GM19324 (cell line): Measurements from ENCODE around the gene SLAMF1.
A peak's percentile ranks its signal among the peaks of the same experiment; 100 is the strongest.
"Not testable (repeated sequence)": the region's sequence is repeated elsewhere in the genome, so short reads cannot be mapped to it uniquely, and the experiment has no call there.

Experiments used
- ATAC-seq: cut with Tn5 transposase; IDR thresholded peaks from one replicate; pipeline ENCODE4 v1.9.1; 2021; ENCODE audit warnings: mild to moderate bottlenecking, moderate library complexity; ENCODE audit not compliant: unreplicated experiment, low FRiP score

Gene SLAMF1

GRCh38 chr1:160607672-160608032, 39.2 kb downstream of the SLAMF1 start:
- peak; percentile 19 for ATAC-seq

GRCh38 chr1:160607011-160607671, 39.7 kb downstream of the SLAMF1 start:
- peak; percentile 51 for ATAC-seq

- ATAC-seq: no peak
Measured at GRCh38 chr1:160606611-160607010, 40.2 kb downstream of the SLAMF1 start.

GRCh38 chr1:160605792-160606479, 40.9 kb downstream of the SLAMF1 start:
- no peak for ATAC-seq

GRCh38 chr1:160605205-160605604, 41.6 kb downstream of the SLAMF1 start:
- ATAC-seq: no peak

GRCh38 chr1:160597705-160598104, 49.1 kb downstream of the SLAMF1 start:
- ATAC-seq: no peak

GRCh38 chr1:160597051-160597450, 49.8 kb downstream of the SLAMF1 start:
- no peak for ATAC-seq

- ATAC-seq: no peak
Measured at GRCh38 chr1:160590488-160590887, 56.4 kb downstream of the SLAMF1 start.

- ATAC-seq: no peak
Measured at GRCh38 chr1:160588468-160588867, 58.4 kb downstream of the SLAMF1 start.

- ATAC-seq: no peak
Measured at GRCh38 chr1:160584784-160585183, 62.1 kb downstream of the SLAMF1 start.

GRCh38 chr1:160582976-160583375, 63.9 kb downstream of the SLAMF1 start:
- ATAC-seq: not testable (repeated sequence)

- ATAC-seq: no peak
Measured at GRCh38 chr1:160581961-160582360, 64.9 kb downstream of the SLAMF1 start.

- no peak for ATAC-seq
Measured at GRCh38 chr1:160580221-160580812, 66.5 kb downstream of the SLAMF1 start.

GRCh38 chr1:160579216-160579701, 67.6 kb downstream of the SLAMF1 start, which contains the start of gene CD84:
CD84 (minus strand) TSS chr1:160579496; CDS start chr1:160579437, 59 bp downstream.
- ATAC-seq: no peak

GRCh38 chr1:160578525-160579191, 68.2 kb downstream of the SLAMF1 start:
- ATAC-seq: no peak

GRCh38 chr1:160578175-160578524, 68.7 kb downstream of the SLAMF1 start:
- no peak for ATAC-seq

- no peak for ATAC-seq
Measured at GRCh38 chr1:160577671-160578070, 69.2 kb downstream of the SLAMF1 start.

GRCh38 chr1:160576884-160577283, 70.0 kb downstream of the SLAMF1 start:
- ATAC-seq: no peak

GRCh38 chr1:160576390-160576789, 70.5 kb downstream of the SLAMF1 start:
- ATAC-seq: no peak

- no peak for ATAC-seq
Measured at GRCh38 chr1:160575112-160575664, 71.7 kb downstream of the SLAMF1 start.

- no peak for ATAC-seq
Measured at GRCh38 chr1:160570840-160571239, 76.0 kb downstream of the SLAMF1 start.
